Measurements from ENCODE around the gene C1orf159.
"Not testable (repeated sequence)": the region's sequence is repeated elsewhere in the genome, so short reads cannot be mapped to it uniquely, and the experiment has no call there.

Gene C1orf159

GRCh38 chr1:1063945-1064831 is 51.7 kb downstream of the C1orf159 start:
- DNase-seq: peak; percentile 79

GRCh38 chr1:1063261-1063944 is 52.5 kb downstream of the C1orf159 start:
- no peak for DNase-seq

- no peak for DNase-seq
These were observed 53.3 kb downstream of the C1orf159 start for GRCh38 chr1:1062348-1063163.

GRCh38 chr1:1061682-1062345 is 54.1 kb downstream of the C1orf159 start:
- no peak for DNase-seq

- no peak for DNase-seq
These were observed 55.4 kb downstream of the C1orf159 start for GRCh38 chr1:1060281-1061000.

- peak; percentile 91 for DNase-seq
These were observed 56.2 kb downstream of the C1orf159 start for GRCh38 chr1:1059494-1060280.

- DNase-seq: no peak
These were observed 56.9 kb downstream of the C1orf159 start for GRCh38 chr1:1058921-1059493.

GRCh38 chr1:1058088-1058905 is 57.6 kb downstream of the C1orf159 start:
- DNase-seq: no peak

- not testable (repeated sequence) for DNase-seq
These were observed 58.2 kb downstream of the C1orf159 start for GRCh38 chr1:1057769-1058087.

- DNase-seq: no peak
These were observed 59.8 kb downstream of the C1orf159 start for GRCh38 chr1:1055841-1056736.

- no peak for DNase-seq
These were observed 60.9 kb downstream of the C1orf159 start for GRCh38 chr1:1054971-1055370.

GRCh38 chr1:1054099-1054700 is 61.7 kb downstream of the C1orf159 start:
- no peak for DNase-seq

- DNase-seq: no peak
These were observed 62.2 kb downstream of the C1orf159 start for GRCh38 chr1:1053682-1054081.

- DNase-seq: no peak
These were observed 62.9 kb downstream of the C1orf159 start for GRCh38 chr1:1053022-1053421.

GRCh38 chr1:1052003-1052840 is 63.7 kb downstream of the C1orf159 start:
- no peak for DNase-seq

- no peak for DNase-seq
These were observed 64.6 kb downstream of the C1orf159 start for GRCh38 chr1:1051127-1051810.

GRCh38 chr1:1050577-1051052 is 65.3 kb downstream of the C1orf159 start:
- no peak for DNase-seq
